Activated CD8-positive, alpha-beta memory T cell treated with anti-CD3 and anti-CD28 coated beads for 1 hour (primary cell): ENCODE data around the gene RUNDC1.
"Not testable (repeated sequence)": the region's sequence is repeated elsewhere in the genome, so short reads cannot be mapped to it uniquely, and the experiment has no call there.

Source experiments
- DNase-seq, 2 donors: peaks; one replicate each; pipeline ENCODE4 v3.0.0-alpha.2; 2020; ENCODE audit warnings: low read depth in 1 of 2; ENCODE audit errors: extremely low read depth in 1 of 2

RUNDC1 gene

DNA sequence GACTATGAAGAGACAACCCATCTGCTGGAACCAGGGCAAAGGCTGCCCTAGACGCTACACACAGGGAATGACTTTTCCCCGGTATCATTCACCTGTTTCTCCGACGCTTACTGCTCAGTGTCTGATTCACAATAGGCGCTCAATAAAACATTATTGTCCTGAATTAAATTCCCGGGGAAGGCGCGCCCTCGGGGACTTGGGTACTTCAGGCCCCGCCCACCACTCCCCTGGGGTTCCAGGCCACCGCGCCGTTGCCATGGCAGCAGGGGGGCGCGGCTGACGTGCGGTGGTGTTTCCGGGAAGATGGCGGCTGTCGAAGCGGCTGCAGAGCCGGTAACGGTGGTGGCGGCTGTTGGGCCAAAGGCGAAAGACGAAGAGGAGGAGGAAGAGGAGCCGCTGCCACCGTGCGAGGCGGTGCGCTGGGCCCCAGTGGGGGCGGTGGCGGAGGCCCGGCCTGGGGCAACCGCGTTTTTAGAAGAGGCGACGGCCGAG lies at the start of gene RUNDC1:
RUNDC1 (plus strand) TSS at position 292 of the 492 bp plus-strand sequence; CDS start at position 304, 12 bp downstream.
- DNase-seq, result peak; percentile 71 to 89

DNA sequence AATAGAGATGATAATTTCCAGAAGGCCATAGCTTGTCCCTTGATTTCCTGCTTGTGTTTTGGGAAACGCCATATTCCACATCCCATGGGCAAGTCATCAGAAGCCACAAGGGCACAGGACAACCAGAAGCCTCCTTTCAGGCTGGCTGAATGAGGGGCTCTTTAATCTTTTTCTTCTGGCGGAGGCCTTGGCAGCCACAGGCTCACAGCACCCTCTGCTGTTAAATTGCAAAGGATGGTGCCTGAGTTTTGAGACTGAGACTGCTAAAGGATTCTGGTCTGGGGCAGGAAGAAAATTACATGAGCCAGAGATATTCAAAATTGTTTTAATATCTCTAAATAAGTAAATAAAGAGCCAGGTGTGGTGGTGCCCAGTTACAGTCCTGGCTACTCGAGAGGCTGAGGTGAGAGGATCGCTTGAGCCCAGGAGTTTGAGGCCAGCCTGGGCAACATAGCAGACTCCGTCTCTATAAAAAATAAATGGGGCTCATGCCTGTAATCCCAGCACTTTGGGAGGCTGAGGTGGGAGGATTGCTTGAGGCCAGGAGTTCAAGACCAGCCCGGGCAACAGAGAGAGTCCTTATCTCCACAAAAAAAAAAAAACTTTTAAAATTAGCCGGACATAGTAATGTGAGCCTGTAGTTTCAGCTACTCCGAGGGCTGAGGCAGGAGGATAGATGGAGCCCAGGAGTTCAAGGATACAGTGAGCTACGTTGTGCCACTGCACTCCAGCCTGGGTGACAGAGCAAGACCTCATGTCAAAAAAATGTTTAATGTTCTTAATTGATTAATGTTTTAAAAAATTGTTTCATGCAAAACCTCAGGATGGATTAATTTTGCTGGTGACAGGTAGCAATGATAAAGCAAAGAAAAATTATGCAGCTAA lies 42.4 kb upstream of the RUNDC1 start:
- DNase-seq, result no peak

DNA sequence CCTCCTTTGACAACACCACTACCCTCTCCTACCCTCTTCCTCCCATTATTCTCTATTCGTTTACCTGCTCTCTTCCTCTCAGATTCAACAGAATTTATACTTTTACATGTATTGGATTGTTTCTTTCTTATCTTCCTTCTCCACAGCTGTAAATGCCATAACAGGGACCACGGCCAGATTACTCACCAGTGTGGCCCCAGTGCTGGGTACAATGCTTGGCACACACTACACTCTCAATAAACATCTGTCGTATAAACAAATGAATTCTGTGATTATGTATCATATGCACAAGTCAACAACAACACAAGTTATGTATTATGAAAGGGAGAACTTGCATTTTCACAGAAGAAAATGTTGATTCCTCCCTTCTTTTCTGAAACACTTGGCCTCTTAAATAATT lies 36.2 kb upstream of the RUNDC1 start:
- DNase-seq, result no peak

DNA sequence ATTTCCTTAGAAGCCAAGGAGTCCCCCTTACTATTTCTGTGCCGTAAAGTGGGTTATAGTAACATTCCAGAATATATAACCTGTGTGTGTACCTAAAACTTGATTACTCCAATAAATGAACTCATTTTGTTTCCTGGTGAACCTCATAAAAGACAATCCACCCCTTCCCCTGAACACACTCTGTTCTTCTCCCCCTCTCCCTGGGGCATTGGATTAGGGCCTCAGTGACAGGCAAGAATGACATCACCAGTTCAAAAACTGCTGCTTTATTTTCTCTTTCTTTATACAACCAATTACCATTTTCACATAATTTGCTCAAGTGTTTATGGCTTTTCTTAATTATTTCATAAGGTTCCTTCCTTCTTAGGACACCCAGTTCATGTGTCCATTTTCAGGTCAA lies 33.6 kb upstream of the RUNDC1 start:
- DNase-seq, result no peak

DNA sequence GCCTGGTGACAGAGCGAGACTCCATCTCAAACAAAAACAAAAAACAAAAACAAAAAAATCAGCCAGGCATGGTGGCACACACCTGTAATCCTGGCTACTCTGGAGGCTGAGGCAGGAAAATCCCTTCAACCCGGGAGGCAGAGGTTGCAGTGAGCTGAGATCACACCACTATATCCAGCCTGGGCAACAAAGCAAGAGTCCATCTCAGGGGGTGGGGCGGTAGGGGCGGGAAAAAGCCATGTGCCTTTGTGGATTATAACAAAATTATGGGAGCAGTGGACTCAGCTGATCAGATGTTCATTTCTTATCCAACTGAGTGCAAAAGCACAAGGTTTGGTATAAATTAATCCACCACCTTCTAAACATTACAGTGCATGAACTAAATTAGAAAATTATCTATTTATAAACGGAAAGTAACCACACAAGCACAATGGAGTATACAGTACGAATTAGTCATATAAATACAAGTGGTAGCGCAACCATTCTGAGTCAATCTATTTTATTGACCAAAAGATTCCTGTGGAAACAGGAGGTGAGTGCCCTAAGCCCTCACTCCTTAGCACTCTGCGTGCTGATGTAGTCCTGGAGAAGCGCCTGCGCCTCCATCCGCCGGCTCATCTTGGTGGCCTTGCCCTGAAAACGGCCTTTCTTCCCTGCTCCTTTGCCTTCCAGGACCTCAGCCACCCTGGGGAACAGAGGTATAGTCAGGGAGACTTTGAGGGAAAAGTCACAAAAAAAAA lies 30.2 kb upstream of the RUNDC1 start:
- no peak for DNase-seq

DNA sequence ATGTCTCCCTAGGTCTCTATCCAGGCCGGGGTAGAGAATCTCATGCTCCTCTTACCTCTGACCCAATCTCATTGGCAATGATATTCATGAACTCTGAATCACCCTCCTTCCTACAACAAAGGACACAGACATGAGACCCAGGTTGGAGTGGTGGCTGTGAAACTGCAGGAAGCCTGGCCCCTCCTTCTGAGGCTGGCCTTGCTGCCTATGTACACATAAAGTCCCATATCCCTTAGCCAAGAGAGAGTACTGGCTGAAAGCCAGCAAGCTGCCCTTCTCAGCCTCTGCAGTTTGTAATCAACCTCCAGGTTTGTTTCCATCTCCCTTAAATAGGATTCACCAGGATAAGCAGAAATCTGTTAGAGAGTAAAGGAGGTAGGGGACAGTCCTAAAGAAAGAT lies 26.7 kb upstream of the RUNDC1 start:
- DNase-seq, result no peak

DNA sequence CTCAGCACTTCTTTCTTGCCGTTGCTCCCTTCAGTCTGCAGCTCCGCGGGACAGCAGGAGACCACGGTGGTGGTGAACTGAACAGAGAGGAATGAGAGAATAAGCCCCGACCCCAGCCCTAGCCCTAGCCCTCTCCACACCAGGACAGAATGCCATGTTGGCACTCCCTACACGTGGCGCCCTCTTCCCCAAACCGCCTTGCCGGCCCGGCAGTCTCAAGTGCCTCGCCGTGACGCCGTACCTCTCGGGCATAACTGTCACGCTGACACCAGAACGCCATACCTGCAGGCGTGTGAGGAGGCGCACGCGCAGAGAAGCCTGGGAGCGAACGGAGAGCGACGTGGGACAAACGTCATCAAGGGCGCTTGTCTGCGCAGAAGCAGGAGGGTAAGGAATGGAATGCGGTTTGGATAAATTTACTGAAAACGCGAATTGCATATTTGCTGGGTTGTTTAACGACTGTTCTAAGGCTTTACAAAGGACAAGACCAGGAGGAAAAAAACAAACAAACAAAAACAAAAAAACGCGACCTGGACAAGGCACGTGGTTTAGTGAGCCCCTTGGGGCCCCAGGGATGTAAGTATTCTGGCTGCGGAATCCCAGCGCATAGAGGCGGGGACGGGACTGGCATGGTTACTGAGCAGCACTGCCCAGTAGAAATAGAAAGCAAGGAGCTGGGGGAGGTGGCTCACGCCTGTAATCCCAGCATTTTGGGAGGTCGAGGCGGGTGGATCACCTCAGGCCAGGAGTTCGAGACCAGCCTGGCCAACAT lies 16.0 kb upstream of the RUNDC1 start, which contains the start of gene AARSD1:
AARSD1 (minus strand) TSS at position 294 of the 772 bp plus-strand sequence; CDS start at position 280, 14 bp downstream.
- DNase-seq, result peak; percentile 73 to 77

DNA sequence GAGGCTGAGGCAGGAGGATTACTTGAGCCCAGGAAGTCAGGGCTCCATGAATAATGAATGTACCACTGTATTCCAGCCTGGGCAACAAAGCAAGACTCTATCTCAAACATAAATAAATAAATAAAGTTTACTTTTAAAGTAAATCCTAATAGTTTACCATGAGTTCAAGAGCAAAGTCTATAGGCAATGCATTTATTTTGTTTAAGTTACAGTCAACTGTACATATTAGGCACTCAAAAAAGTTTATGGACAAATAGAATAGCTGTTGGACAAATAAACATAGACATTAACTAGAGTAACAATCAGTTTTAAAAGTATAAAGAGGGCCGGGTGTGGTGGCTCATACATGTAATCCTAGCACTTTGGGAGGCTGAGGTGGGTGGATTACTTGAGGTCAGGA lies 12.4 kb upstream of the RUNDC1 start:
- no peak for DNase-seq

DNA sequence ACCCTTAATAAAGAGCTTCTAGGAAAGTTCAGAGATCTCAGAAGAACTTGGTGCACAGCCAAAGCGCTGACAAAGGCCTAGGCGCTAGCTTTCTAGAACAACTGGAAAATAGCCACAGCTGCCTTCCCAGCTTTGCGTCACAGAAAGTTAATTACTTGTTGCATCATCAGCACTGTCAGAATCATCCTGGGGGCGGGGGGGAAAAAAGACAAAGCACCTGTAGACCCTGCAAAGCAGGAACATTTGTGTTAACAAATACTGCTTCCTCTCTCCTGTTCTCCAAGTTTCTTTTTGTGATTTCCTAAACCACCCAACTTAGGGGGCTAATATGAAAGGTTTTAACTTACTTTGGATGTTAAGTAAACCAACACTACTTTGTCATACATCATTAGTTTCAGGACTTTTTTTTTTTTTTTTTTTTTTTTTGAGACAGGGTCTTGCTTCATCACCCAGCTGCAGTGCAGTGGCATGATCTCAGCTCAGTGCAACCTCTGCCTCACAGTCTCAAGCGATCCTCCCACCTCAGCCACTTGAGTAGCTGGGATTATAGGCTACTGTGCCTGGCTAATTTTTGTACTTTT lies 11.3 kb upstream of the RUNDC1 start:
- DNase-seq, result no peak

DNA sequence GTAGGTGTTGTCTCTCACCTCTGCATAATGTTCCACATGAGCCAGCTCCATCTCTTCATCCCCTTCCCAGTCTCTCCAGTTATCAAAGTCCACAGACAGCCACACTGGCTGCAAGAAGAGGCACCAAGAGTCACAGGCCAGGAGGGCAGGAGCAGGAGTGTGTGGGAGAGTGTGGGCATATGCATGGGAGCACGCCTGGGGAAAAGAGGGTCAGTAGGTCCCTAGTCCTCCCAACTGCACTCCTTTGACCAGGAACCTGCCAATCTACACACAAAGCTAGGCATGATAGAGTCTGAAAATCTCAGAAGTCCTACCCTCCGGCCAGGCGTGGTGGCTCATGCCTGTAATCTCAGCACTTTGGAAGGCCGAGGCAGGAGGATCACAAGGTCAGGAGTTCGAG lies 8.8 kb upstream of the RUNDC1 start:
- DNase-seq, result no peak

DNA sequence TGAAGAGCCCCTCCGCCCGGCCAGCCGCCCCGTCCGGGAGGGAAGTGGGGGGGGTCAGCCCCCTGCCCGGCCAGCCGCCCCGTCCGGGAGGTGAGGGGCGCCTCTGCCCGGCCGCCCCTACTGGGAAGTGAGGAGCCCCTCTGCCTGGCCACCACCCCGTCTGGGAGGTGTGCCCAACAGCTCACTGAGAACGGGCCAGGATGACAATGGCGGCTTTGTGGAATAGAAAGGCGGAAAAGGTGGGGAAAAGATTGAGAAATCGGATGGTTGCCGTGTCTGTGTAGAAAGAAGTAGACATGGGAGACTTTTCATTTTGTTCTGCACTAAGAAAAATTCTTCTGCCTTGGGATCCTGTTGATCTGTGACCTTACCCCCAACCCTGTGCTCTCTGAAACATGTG lies 7.0 kb upstream of the RUNDC1 start:
- not testable (repeated sequence) for DNase-seq

DNA sequence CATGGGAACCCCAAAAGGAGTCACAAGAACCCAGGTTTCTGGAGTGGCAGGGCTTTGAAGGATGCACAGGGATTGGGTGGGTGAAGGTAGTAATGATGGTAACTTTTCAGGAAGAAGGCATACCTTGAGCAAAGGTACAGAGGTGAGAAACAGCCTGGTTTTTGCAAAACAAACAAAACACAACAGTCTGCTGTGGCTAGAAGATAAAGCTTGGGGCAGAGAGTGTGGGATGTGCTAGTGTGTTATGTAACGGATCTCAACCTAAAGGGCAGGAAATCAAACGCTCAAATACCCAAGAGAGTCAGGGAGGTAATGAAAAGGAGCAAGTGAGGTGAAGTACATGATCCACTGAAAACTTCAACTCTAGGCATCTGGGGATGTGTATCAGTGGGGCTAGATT lies 5.1 kb upstream of the RUNDC1 start:
- no peak for DNase-seq

DNA sequence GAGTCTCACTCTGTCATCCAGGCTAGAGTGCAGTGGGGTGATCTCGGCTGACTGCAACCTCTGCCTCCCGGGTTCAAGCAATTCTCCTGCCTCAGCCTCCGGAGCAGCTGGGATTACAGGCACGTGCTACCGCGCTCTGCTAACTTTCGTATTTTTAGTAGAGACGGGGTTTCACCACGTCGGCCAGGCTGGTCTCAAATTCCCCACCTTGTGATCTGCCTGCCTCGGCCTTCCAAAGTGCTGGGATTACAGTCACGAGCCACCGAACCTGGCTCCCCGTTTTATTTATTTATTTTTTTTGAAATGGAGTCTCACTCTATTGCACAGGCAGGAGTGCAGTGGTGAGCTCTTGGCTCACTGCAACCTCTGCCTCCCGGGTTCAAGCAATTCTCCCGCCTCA lies 4.7 kb upstream of the RUNDC1 start:
- not testable (repeated sequence) for DNase-seq

DNA sequence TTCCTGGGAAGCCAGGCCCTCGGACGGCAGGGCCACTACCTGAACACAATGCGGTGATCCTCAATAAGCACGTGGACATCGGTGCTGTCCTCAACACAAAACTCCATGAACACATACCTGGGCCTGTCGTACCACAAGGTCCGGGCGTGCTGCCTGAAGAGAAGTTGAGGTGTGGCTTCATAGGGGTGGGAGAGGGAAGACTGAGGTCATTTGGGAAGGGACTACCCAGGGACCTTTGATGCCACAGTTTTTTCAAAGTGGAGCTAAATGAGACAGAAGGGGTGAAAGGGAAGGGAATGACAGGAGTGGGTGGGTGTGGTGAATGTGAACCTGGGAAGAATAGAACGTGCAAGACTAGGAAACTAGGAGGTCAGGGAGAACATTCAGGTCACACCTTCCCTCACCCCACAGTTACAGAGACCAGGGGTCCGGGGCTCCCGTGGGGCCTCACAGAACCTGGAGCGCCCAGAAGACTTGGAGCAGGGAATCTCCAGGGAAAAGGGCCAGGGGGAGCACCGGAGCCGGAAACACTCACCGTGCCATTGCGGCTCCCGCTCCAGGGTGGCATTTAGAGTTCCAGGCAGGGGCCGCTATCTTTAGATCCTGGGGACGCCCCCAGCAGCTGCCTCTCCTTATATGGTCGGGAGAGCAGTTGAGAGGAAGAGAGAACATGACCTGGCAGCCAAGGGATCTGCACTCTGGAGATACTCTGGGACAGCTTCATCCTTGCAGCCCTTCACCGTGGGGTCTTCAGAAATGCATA lies 673 bp upstream of the RUNDC1 start, which contains the start of gene PTGES3L:
PTGES3L (minus strand) TSS at position 570 of the 763 bp plus-strand sequence; CDS start at position 543, 27 bp downstream.
- no peak for DNase-seq

DNA sequence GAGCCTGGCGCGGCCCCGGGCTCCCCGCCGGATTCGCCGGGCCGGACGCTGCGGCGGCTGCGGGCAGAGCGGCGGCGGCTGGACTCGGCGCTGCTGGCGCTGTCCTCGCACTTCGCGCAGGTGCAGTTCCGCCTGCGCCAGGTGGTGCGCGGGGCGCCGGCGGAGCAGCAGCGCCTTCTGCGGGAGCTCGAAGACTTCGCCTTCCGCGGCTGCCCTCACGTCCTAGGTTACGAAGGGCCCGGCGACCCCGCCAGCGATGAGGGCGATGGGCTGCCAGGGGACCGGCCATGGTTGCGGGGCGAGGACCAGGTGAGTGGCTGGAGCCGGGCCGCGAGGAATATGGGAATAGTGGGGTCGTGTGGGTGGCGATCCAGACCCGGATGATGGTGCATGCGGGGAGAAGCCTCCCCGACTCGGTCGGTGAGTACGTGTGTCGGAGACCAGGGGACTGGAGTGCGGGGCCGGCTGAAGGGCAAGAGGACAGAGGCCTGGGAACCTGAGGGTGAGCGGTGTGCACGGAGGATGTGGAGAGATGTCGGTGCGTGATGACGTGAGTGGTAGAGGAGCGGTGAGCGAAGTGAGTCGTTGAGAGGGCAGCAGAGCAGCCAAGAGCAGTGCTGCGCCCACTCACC lies 517 bp downstream of the RUNDC1 start:
- peak in 1 of 2 donors; percentile 30 for DNase-seq

DNA sequence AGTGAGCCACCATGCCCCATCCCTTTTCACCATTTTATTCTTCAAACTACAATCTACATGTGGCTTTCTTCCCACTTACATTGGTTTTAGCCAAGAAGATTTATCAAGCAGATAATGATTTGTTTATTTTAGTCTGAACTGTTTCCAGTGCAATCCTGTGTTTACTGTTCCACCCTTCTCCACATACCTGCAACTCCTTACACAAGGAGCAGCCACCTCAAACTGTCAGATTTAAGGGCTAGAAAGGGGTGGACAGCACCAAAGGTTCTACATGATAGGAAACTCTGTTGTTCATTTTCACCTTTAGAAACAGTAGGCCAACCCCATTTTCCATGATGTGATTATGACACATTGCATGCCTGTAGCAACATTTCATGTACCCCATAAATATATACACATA lies 1.9 kb downstream of the RUNDC1 start:
- no peak for DNase-seq

DNA sequence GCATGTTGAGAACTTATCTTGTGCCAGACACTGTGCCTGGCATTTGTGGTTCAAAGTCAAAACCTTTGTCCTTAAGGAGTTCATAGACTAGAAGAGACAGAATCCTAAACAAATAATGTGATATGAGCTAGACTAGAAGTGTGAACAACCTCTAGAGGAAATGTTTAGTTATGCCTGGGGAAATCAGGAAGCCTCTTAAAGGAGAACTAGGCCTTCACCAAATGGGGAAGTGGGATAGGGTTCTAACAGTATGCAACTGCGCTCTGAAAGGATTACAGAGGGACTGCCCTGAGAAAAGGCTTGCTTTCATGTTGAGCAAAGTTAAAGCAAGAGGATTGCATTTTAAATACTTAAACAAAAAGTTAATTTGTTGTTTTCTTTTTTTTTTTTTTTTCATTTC lies 4.9 kb downstream of the RUNDC1 start:
- no peak for DNase-seq

DNA sequence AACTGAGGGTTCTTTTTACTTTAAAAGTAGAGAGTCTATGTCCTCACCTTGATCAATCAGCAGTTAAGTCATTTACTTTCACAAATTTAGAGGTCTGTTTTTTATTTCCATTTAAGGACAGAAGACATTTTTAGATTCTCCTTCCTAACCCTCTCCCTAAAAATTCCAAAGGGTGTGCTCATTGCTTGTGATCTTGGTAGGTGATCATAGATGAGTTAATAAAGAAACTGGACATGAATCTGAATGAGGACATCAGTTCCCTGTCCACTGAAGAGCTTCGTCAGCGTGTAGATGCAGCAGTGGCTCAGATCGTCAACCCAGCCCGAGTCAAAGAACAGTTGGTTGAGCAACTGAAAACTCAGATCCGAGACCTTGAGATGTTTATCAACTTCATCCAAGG lies 8.8 kb downstream of the RUNDC1 start:
- DNase-seq, result no peak
